K562 (cell line): ENCODE data around the gene CEP72.
"Not testable (repeated sequence)": the region's sequence is repeated elsewhere in the genome, so short reads cannot be mapped to it uniquely, and the experiment has no call there.

Experiments used
- CTCF ChIP-seq, 3 experiments: IDR thresholded peaks in 2 of 3; conservative IDR thresholded peaks in 1 of 3; 2 replicates each; pipeline ENCODE4 v1.5.1; 2011 to 2012; ENCODE audit warnings: low read length in 3 of 3, mild to moderate bottlenecking in 3 of 3, control low read depth in 2 of 3, improper control_type of control experiment in 1 of 3, inconsistent platforms in 1 of 3, low read depth in 1 of 3, mixed read lengths in 1 of 3, moderate library complexity in 1 of 3; ENCODE audit not compliant: insufficient read depth in 2 of 3
- GABPB1 ChIP-seq: sonication (generic); formaldehyde crosslinking; IDR thresholded peaks from 2 replicates; pipeline ENCODE4 v1.8.0; 2022; ENCODE audit warnings: mild to moderate bottlenecking, missing genetic modification reagents
- SMC3 ChIP-seq: conservative IDR thresholded peaks from 2 replicates; pipeline ENCODE4 v1.6.1; 2011; ENCODE audit warnings: low read depth, low read length, improper control_type of control experiment; ENCODE audit not compliant: insufficient read depth
- TF ChIP-seq, protein P1 (sequence below): fragments of 250-450 bp; sonication (Bioruptor Pico); IDR thresholded peaks from 2 replicates; pipeline ENCODE4 v1.4.0; 2020; ENCODE audit warnings: mild to moderate bottlenecking, moderate library complexity, borderline replicate concordance

DNA sequence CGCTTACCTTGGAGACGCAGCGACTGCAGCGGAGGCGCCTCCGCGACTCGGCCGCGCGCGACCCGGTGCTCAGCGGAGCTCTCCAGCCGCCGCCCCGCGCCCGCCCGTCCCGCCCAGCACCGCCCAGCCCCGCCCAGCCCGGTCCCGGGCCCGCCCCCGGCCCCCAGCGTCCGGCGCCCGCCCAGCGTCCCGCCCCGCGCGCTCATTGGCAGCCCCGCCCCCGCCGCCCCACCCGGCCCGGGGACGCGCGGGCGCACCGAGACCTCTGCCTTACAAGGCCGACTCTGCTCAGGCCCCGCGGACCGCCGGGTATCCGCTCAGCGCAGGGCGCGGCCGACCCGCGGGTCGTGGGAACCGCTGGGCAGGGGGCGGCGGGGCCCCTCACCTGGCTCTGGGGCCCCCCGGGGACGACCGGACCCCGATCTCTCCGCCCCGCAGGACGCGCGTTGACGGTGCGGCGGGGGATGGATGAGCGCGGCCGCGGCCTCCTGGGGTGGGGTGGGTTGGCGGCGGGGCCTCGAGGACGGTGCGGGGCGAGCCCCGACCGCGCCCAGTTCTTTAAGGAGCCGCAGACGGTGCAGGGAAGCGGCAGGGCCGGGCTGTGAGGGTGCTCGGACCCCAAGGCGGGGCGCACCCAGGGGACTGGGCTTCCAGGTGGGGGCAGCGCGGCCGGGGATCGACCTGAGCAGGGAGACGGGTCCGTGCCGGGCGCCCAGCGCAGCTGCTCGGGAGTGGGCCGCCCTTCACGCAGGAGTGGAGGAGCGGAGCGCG, 81.3 kb downstream of the CEP72 start, which contains the start of gene TPPP:
- TF ChIP-seq, protein P1, sequence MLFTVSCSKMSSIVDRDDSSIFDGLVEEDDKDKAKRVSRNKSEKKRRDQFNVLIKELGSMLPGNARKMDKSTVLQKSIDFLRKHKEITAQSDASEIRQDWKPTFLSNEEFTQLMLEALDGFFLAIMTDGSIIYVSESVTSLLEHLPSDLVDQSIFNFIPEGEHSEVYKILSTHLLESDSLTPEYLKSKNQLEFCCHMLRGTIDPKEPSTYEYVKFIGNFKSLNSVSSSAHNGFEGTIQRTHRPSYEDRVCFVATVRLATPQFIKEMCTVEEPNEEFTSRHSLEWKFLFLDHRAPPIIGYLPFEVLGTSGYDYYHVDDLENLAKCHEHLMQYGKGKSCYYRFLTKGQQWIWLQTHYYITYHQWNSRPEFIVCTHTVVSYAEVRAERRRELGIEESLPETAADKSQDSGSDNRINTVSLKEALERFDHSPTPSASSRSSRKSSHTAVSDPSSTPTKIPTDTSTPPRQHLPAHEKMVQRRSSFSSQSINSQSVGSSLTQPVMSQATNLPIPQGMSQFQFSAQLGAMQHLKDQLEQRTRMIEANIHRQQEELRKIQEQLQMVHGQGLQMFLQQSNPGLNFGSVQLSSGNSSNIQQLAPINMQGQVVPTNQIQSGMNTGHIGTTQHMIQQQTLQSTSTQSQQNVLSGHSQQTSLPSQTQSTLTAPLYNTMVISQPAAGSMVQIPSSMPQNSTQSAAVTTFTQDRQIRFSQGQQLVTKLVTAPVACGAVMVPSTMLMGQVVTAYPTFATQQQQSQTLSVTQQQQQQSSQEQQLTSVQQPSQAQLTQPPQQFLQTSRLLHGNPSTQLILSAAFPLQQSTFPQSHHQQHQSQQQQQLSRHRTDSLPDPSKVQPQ (CRISPR knock-in tag) = not testable (repeated sequence)
- not testable (repeated sequence) for TF ChIP-seq GABPB1 (CRISPR knock-in tag); CTCF (IDR thresholded peaks at IDR 0.05 in 2 of 3, conservative IDR thresholded peaks at IDR 0.05 in 1 of 3; ENCODE audit: insufficient read depth in 2 of 3, low read depth in 1 of 3, low read length in 3 of 3); SMC3
